Inferior parietal cortex (tissue), 1 donor: ENCODE data around the gene POMT1.
"Not testable (repeated sequence)": the region's sequence is repeated elsewhere in the genome, so short reads cannot be mapped to it uniquely, and the experiment has no call there.

Source experiments
- DNase-seq: peaks from one replicate; pipeline ENCODE4 v3.0.0-alpha.2; 2016; ENCODE audit errors: extremely low spot score

The POMT1 gene

GRCh38 chr9:131496844-131497405, 5.8 kb upstream of the POMT1 start:
- no peak for DNase-seq

DNA sequence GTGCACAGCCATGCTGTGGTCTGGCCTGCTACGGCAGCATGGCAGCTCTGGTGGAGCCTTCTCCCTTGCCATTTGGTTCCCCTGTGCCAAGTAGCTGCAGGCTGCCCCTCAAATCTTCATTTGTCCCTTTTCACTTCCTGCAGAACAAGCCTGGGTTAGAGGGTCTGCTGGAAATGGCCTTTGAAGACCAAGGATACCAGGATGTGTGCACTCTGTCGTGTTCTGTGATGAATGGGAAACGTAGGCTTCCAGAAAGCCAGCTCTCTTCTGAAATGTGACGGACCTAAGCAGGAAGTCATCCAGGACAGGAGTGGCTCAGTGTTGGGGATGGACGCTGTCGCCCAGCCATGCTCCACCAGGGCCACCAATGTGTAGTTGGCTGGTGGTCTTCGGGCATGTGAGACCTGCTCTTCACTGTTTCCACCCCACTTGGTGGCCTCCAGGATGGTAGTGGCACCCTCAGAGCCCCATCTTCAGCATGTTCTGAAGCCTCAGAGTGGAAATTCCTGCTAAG, 3.4 kb upstream of the POMT1 start:
- DNase-seq = no peak

DNA sequence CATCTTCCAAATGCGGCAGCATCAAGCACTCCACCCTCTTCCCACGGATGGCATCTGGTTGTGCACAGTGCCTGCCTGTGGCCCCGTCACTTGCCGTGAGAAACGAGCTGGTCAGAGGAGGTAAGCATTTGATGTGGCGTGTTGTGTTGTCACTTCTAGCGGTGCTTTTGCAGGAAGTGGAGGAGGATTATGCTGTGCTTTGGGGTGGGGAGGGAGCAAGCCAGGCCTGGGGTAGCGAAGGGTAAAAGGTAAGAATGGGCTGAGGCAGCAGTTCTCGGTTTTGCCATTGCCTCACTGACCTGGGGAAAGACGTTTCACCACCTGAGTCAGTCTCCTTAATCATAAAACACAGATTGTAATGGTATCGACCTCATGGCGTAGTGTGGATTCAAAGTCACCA, 2.3 kb upstream of the POMT1 start:
- DNase-seq = no peak

DNA sequence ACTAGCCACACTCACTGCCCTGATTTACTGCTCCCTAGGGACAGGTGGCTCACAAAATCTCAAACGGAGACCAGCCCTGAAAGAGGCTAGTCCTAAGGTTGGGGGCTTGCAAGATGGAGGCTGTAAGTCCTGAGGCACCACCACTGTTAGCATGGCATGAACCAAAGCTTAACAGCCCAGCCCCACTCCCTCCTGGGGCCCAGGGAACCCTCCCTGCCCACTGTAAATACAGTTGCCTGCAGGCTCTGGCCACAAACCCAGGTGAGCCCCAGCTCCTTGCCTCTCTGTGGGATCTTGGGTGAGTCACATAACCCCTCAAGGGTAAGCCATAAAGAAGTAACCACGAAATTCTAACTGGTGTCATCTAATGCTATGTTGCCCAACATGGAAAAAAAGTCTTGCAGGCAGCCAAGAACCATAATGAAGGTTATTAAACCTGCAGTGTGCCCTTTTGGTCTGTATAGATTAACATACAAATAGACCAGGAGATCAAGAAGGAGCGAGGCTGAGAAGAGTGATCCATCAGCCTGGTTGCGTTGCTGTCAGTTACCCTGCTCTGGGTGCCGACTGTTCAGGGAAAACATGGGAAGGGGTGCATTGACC, 1.7 kb upstream of the POMT1 start:
- DNase-seq = no peak

DNA sequence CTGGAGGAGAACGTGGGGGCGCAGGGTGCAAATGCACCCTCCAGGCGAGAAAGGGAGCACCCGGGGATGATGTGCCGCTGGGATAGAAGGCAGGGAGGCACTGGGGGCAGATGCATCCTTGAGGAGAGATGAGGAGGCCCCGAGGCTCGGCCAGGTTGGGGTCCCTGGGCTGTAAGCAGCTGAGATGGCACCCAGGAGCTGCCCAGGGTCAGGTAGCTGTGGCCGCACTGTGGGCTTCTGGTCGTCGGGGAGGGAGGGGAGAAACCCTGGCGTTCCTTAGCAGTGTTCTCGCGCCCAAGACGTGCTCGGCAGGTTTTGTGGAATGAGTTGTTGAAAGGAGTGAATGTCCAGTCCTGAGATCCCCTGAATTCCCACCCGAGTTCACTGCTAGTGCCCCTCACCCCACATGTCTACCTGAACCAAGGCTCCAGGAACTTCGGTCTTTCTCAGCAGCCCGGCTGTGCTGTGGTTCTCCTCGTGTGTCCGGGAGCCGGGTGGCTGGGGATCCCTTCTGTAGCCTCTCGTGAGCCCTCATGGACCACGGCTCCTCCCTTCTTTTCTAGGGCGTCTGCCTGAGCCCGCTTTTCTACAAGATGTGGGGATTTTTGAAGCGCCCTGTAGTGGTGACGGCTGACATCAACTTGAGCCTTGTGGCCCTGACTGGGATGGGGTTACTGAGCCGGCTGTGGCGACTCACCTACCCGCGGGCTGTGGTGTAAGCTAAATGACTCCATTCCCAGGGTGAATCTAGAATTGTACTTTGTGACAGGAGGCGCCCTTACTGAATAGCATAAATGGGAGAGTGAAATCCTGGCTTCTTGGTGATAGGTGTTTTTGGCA, 1.1 kb downstream of the POMT1 start:
- DNase-seq = no peak

GRCh38 chr9:131505012-131505411, 2.3 kb downstream of the POMT1 start:
- DNase-seq = no peak

- no peak for DNase-seq
Measured at GRCh38 chr9:131511416-131511815, 8.7 kb downstream of the POMT1 start.

DNA sequence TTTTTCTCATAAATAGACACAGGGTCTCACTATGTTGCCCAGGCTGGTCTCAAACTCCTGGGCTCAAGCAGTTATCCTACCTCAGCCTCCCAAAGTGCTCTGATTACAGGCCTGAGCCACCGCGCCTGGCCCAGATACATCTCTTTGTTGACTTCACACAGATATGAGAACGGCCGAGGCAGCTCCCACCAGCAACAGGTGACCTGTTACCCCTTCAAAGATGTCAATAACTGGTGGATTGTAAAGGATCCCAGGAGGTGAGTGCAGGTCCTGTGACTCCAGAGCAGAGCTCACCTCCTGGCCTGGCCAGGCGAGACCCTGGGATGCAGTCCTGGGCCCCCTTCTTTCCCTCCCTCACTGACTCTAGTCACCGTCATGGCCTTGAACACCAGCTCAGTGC, 9.2 kb downstream of the POMT1 start:
- no peak for DNase-seq

DNA sequence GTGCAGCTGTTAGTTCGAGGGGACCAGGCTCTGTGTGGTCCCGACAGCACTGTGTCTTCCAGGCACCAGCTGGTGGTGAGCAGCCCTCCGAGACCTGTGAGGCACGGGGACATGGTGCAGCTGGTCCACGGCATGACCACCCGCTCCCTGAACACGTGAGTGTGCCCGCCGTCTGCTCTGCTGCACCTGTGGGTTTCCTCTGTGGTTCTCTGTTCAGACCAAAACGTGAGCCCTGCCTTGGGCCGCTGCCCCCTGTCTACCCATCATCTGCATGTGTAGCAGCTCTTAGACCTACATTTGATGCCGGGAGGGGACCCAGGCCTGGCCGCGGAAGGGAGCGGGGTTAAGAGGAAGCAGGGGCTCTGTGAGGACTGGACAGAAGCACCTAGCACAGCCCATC, 10.5 kb downstream of the POMT1 start:
- DNase-seq = no peak

- DNase-seq = not testable (repeated sequence)
Measured at GRCh38 chr9:131515559-131516031, 12.9 kb downstream of the POMT1 start.

DNA sequence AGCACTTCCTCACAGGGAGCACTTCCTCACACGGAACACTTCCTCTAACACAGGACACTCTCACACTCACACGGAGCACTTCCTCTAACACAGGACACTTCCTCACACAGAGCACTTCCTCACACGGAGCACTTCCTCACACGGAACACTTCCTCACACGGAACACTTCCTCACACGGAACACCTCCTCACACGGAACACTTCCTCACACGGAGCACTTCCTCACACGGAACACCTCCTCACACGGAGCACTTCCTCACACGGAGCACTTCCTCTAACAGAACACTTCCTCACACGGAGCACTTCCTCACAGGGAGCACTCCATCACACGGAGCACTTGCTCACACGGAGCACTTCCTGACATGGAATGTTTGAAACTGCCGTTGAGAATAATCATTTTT, 13.4 kb downstream of the POMT1 start:
- DNase-seq = no peak

GRCh38 chr9:131516930-131517329, 14.2 kb downstream of the POMT1 start:
- no peak for DNase-seq

DNA sequence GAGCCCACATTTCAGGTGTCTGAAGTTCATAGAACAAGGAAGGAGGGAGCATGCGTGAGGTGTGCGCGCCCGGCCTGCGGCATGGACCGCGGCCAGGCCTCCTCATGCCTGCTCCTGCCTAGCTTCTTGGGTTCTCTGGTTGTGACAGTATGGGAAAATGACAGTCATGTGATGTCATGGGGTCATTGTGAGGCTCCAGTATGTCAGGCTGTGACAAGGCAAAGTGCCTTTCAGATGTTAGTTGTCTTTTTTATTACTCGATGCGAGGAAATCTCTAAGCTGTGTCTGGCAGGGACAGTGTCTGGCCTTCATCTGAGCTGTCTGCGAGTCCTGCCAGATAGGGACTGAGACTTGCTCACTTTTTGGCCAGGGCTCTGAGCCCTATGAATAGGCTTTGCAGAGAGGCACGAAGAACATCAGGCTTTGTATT, 15.1 kb downstream of the POMT1 start:
- no peak for DNase-seq

DNA sequence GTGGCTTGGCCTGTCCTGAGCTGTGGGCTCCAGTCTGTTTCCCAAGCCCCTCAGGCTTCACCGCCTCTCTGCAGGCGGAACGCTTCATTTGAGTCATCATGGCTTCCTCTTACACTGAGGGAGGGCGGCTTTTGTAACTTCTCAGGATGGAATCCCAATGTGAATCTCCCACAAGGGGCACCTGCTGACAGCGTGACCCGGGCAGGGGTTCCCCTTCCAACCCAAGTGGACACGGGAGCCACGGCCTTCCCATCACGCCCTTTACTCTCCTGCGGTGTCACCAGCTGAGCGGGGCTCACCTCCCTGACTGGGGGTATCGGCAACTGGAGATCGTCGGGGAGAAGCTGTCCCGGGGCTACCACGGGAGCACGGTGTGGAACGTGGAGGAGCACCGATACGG, 15.8 kb downstream of the POMT1 start:
- no peak for DNase-seq

- no peak for DNase-seq
Measured at GRCh38 chr9:131520503-131520902, 17.8 kb downstream of the POMT1 start.

DNA sequence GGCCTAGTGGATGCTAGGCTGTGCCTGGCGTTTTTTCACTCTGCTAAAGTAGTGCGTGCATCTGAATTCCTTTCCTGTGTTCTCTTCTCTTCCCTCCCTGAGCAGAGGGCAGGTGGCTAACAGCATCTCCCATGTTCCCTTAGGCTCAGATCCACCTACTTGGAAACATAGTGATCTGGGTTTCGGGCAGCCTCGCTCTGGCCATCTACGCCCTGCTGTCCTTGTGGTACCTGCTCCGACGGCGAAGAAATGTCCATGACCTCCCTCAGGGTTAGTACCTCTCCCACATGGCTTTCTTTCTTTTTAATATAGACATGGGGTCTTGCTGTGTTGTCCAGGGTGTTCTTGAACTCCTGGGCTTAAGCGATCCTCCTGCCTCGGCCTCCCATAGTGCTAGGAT, 18.5 kb downstream of the POMT1 start:
- DNase-seq = no peak

GRCh38 chr9:131521822-131522221, 19.1 kb downstream of the POMT1 start:
- DNase-seq = no peak

GRCh38 chr9:131522257-131523085, 19.8 kb downstream of the POMT1 start:
- no peak for DNase-seq

GRCh38 chr9:131523086-131523388, 20.3 kb downstream of the POMT1 start:
- DNase-seq = no peak

- DNase-seq = no peak
Measured at GRCh38 chr9:131523451-131524435, 21.0 kb downstream of the POMT1 start.
